ENCODE data around the gene COL6A2. TPM values are rescaled to one million over a fixed set of nuclear protein-coding genes. Genes with fewer than 3 reads are reported as not detected.

Gene COL6A2
- total RNA-seq, 1 experiment from 2014 or later: 15.0 TPM

- H3K9me3 ChIP-seq (ENCODE audit: low read depth, low read length, poor library complexity, severe bottlenecking): no peaks in the 10 kb centered on the region
- intact Hi-C loops (cut with micrococcal nuclease; ENCODE audit: unreplicated experiment): no loop called here
- no peak overlapping the region for H3K4me3 ChIP-seq (ENCODE audit: low read depth, low read length, poor library complexity, severe bottlenecking)
- no peaks in the 10 kb centered on the region for H3K27me3 ChIP-seq (replicated peaks; ENCODE audit: insufficient read depth, low read depth, low read length, poor library complexity)
- H3K36me3 ChIP-seq (ENCODE audit: insufficient read depth, low read length, poor library complexity, severe bottlenecking): no peaks in the 10 kb centered on the region
- no peak overlapping the region for H3K27ac ChIP-seq (ENCODE audit: low read depth, low read length, poor library complexity, severe bottlenecking)
- peaks cover 18% of the 10 kb centered on the region for H3K4me1 ChIP-seq (ENCODE audit: insufficient read depth, low read length, poor library complexity, severe bottlenecking)
- BruUV-seq (replicated peaks): no TSS peak
- DNase-seq (ENCODE audit: low spot score): no peak
- no peak for TF ChIP-seq CTCF (conservative IDR thresholded peaks at IDR 0.05; ENCODE audit: low read depth, low read length)
- POLR2A ChIA-PET (ENCODE audit: low non-redundant PET): no interaction called here
- CTCF ChIA-PET: no interaction called here
These were observed 45.9 kb upstream of the COL6A2 start for GRCh38 chr21:46051821-46052675.

GRCh38 chr21:46052703-46053651 is 44.9 kb upstream of the COL6A2 start:
- Histone ChIP-seq H3K27ac (ENCODE audit: low read depth, low read length, poor library complexity, severe bottlenecking) (no peak overlapping the region), H3K4me1 (ENCODE audit: insufficient read depth, low read length, poor library complexity, severe bottlenecking) (peaks cover 18% of the 10 kb centered on the region), H3K9me3 (ENCODE audit: low read depth, low read length, poor library complexity, severe bottlenecking) (no peaks in the 10 kb centered on the region), H3K27me3 (replicated peaks; ENCODE audit: insufficient read depth, low read depth, low read length, poor library complexity) (no peaks in the 10 kb centered on the region), H3K4me3 (ENCODE audit: low read depth, low read length, poor library complexity, severe bottlenecking) (no peak overlapping the region), H3K36me3 (ENCODE audit: insufficient read depth, low read length, poor library complexity, severe bottlenecking) (no peaks in the 10 kb centered on the region)
- TF ChIP-seq CTCF (conservative IDR thresholded peaks at IDR 0.05; ENCODE audit: low read depth, low read length): no peak
- no peak for TF ChIP-seq EZH2 (IDR thresholded peaks at IDR 0.05; ENCODE audit: borderline replicate concordance, low read depth, low read length, poor library complexity, severe bottlenecking)
- DNase-seq (ENCODE audit: low spot score): no peak
- ChIA-PET CTCF (no interaction called here), POLR2A (ENCODE audit: low non-redundant PET) (no interaction called here)
- intact Hi-C loops (cut with micrococcal nuclease; ENCODE audit: unreplicated experiment): no loop called here
- no TSS peak for BruUV-seq (replicated peaks)

DNA sequence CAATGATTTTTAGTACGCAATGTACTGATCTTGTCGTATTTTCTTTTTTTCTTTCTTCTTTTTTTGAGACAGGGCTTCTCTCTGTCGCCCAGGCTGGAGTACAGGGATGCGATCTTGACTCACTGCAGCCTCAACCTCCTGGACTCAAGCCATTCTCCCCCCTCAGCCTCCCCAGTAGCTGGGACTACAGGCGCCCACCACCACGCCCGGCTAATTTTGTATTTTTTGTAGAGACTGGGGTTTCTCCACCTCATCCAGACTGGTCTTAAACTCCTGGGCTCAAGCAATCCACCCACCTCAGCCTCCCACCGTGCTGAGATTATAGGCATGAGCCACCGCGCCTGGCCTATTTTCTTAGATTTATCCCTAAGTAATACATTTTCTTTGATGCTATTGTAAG is 43.9 kb upstream of the COL6A2 start:
- no peaks in the 10 kb centered on the region for H3K27me3 ChIP-seq (replicated peaks; ENCODE audit: insufficient read depth, low read depth, low read length, poor library complexity)
- no peak overlapping the region for H3K27ac ChIP-seq (ENCODE audit: low read depth, low read length, poor library complexity, severe bottlenecking)
- TF ChIP-seq CTCF (conservative IDR thresholded peaks at IDR 0.05; ENCODE audit: low read depth, low read length): no peak
- no peak for TF ChIP-seq EZH2 (IDR thresholded peaks at IDR 0.05; ENCODE audit: borderline replicate concordance, low read depth, low read length, poor library complexity, severe bottlenecking)
- H3K36me3 ChIP-seq (ENCODE audit: insufficient read depth, low read length, poor library complexity, severe bottlenecking): no peaks in the 10 kb centered on the region
- H3K9me3 ChIP-seq (ENCODE audit: low read depth, low read length, poor library complexity, severe bottlenecking): no peaks in the 10 kb centered on the region
- no peak for DNase-seq (ENCODE audit: low spot score)
- intact Hi-C loops (cut with micrococcal nuclease; ENCODE audit: unreplicated experiment): no loop called here
- BruUV-seq (replicated peaks): no TSS peak
- POLR2A ChIA-PET (ENCODE audit: low non-redundant PET): interaction anchor here (0.6 kb wide), 1 partner anchor 118 kb away, joined by 3 read pairs; no protein-coding TSS in a partner anchor
- peaks cover 15% of the 10 kb centered on the region for H3K4me1 ChIP-seq (ENCODE audit: insufficient read depth, low read length, poor library complexity, severe bottlenecking)
- H3K4me3 ChIP-seq (ENCODE audit: low read depth, low read length, poor library complexity, severe bottlenecking): no peak overlapping the region
- CTCF ChIA-PET: no interaction called here
